ENCODE measurements around the gene MADCAM1. TPM values are rescaled to one million over a fixed set of nuclear protein-coding genes. Genes with fewer than 3 reads are reported as not detected.

The MADCAM1 gene
- total RNA-seq, 5 donors from 2014 or later (not counting 1 experiment from before 2014, with no cell fraction given) = 0.40 to 1.6 (median 1.4) TPM

GRCh38 chr19:498511-498891 is 2.2 kb downstream of the MADCAM1 start:
- ChIA-PET POLR2A (no interaction called here), CTCF (interaction anchor here in 1 of 2 donors (1.5 kb wide), 1 partner anchor 8 kb away, joined by 6 read pairs; no protein-coding TSS in a partner anchor)
- Mint-ChIP-seq H3K4me1 (peaks cover 4 to 16% (median 13%) of the 10 kb centered on the region in 3 donors), H3K4me3 (peak overlapping the region in 1 of 3 donors; percentile 62), H3K9me3 (no peaks in the 10 kb centered on the region), H3K27ac (no peak overlapping the region), H3K27me3 (peaks cover 11 to 16% of the 10 kb centered on the region in 2 donors), H3K36me3 (peaks cover 3% of the 10 kb centered on the region)
- no peaks in the 10 kb centered on the region for H3K9me3 ChIP-seq
- H3K36me3 ChIP-seq (ENCODE audit: control insufficient read depth in 2 of 2, extremely low read depth in 1 of 2, insufficient read depth in 1 of 2, low read length in 1 of 2) = no peaks in the 10 kb centered on the region
- 26% methylated on average over 11 of the region's 26 CpGs for whole genome bisulfite sequencing (ENCODE audit: insufficient coverage)
- ATAC-seq (replicated peaks in 1 of 4) = no peak
- peaks cover 4 to 45% of the 10 kb centered on the region in 2 experiments for H3K27me3 ChIP-seq (replicated peaks in 1 of 2; ENCODE audit: control insufficient read depth in 2 of 2, extremely low read depth in 1 of 2, insufficient read depth in 2 of 2, low read length in 1 of 2)
- no peak overlapping the region for H3K4me3 ChIP-seq (ENCODE audit: control insufficient read depth in 1 of 2, extremely low read depth in 1 of 2, low read length in 1 of 2)
- DNase-seq = no peak
- H3K4me1 ChIP-seq (ENCODE audit: control insufficient read depth in 1 of 2, extremely low read depth in 1 of 2, insufficient read depth in 2 of 2, low read length in 2 of 2) = peaks cover 0 to 25% of the 10 kb centered on the region in 2 experiments
- no peak overlapping the region for H3K27ac ChIP-seq (ENCODE audit: low read length)

GRCh38 chr19:498977-499623 is 2.8 kb downstream of the MADCAM1 start:
- H3K27me3 Mint-ChIP-seq = peaks cover 11 to 16% of the 10 kb centered on the region in 2 donors
- ATAC-seq (replicated peaks in 1 of 4) = no peak
- Histone ChIP-seq H3K4me1 (ENCODE audit: control insufficient read depth in 1 of 2, extremely low read depth in 1 of 2, insufficient read depth in 2 of 2, low read length in 2 of 2) (peaks cover 0 to 23% of the 10 kb centered on the region in 2 experiments), H3K27me3 (replicated peaks in 1 of 2; ENCODE audit: control insufficient read depth in 2 of 2, extremely low read depth in 1 of 2, insufficient read depth in 2 of 2, low read length in 1 of 2) (peaks cover 4 to 45% of the 10 kb centered on the region in 2 experiments), H3K9me3 (no peaks in the 10 kb centered on the region), H3K36me3 (ENCODE audit: control insufficient read depth in 2 of 2, extremely low read depth in 1 of 2, insufficient read depth in 1 of 2, low read length in 1 of 2) (no peaks in the 10 kb centered on the region), H3K4me3 (ENCODE audit: control insufficient read depth in 1 of 2, extremely low read depth in 1 of 2, low read length in 1 of 2) (no peak overlapping the region), H3K27ac (ENCODE audit: low read length) (no peak overlapping the region)
- no peak for DNase-seq
- peaks cover 3% of the 10 kb centered on the region for H3K36me3 Mint-ChIP-seq
- ChIA-PET POLR2A (no interaction called here), CTCF (no interaction called here)
- no peak overlapping the region for H3K27ac Mint-ChIP-seq
- WGBS (ENCODE audit: insufficient coverage) = 81% methylated on average over 26 of the region's 31 CpGs
- H3K9me3 Mint-ChIP-seq = no peaks in the 10 kb centered on the region
- peak overlapping the region in 1 of 3 donors; percentile 67 for H3K4me3 Mint-ChIP-seq
- H3K4me1 Mint-ChIP-seq = peaks cover 3 to 10% (median 10%) of the 10 kb centered on the region in 3 donors

- peaks cover 7 to 13% of the 10 kb centered on the region in 2 donors for H3K27me3 Mint-ChIP-seq
- ATAC-seq (replicated peaks in 1 of 4) = no peak
- Histone ChIP-seq H3K36me3 (ENCODE audit: control insufficient read depth in 2 of 2, extremely low read depth in 1 of 2, insufficient read depth in 1 of 2, low read length in 1 of 2) (no peaks in the 10 kb centered on the region), H3K27me3 (replicated peaks in 1 of 2; ENCODE audit: control insufficient read depth in 2 of 2, extremely low read depth in 1 of 2, insufficient read depth in 2 of 2, low read length in 1 of 2) (peaks cover 4 to 26% of the 10 kb centered on the region in 2 experiments), H3K27ac (ENCODE audit: low read length) (no peak overlapping the region), H3K9me3 (no peaks in the 10 kb centered on the region), H3K4me3 (ENCODE audit: control insufficient read depth in 1 of 2, extremely low read depth in 1 of 2, low read length in 1 of 2) (no peak overlapping the region), H3K4me1 (ENCODE audit: control insufficient read depth in 1 of 2, extremely low read depth in 1 of 2, insufficient read depth in 2 of 2, low read length in 2 of 2) (peaks cover 0 to 22% of the 10 kb centered on the region in 2 experiments)
- POLR2A ChIA-PET = no interaction called here
- H3K9me3 Mint-ChIP-seq = no peaks in the 10 kb centered on the region
- no peak for DNase-seq
- CTCF ChIA-PET = no interaction called here
- H3K4me1 Mint-ChIP-seq = peaks cover 7 to 17% (median 17%) of the 10 kb centered on the region in 3 donors
- no peak overlapping the region for H3K4me3 Mint-ChIP-seq
- peaks cover 3% of the 10 kb centered on the region for H3K36me3 Mint-ChIP-seq
- H3K27ac Mint-ChIP-seq = no peak overlapping the region
- 77% methylated on average over 11 of the region's 17 CpGs for WGBS (ENCODE audit: insufficient coverage)
These were observed 5.4 kb downstream of the MADCAM1 start for GRCh38 chr19:501646-502045.

- no peaks in the 10 kb centered on the region for H3K9me3 ChIP-seq
- no peak overlapping the region for H3K4me3 Mint-ChIP-seq
- no peak overlapping the region for H3K27ac ChIP-seq (ENCODE audit: low read length)
- H3K27me3 Mint-ChIP-seq = peaks cover under 1 to 1% of the 10 kb centered on the region in 2 donors
- 94% methylated on average over 9 of the region's 14 CpGs for WGBS (ENCODE audit: insufficient coverage)
- H3K9me3 Mint-ChIP-seq = no peaks in the 10 kb centered on the region
- DNase-seq (no peak), ATAC-seq (replicated peaks in 1 of 4) (no peak)
- ChIA-PET POLR2A (no interaction called here), CTCF (interaction anchor here in 1 of 2 donors (1.1 kb wide), 1 partner anchor 9 kb away, joined by 3 read pairs; no protein-coding TSS in a partner anchor)
- H3K27ac Mint-ChIP-seq = no peak overlapping the region
- H3K36me3 ChIP-seq (ENCODE audit: control insufficient read depth in 2 of 2, extremely low read depth in 1 of 2, insufficient read depth in 1 of 2, low read length in 1 of 2) = peaks cover 0 to 1% of the 10 kb centered on the region in 2 donors
- H3K4me1 Mint-ChIP-seq = peaks cover 23 to 34% (median 27%) of the 10 kb centered on the region in 3 donors
- H3K4me3 ChIP-seq (ENCODE audit: control insufficient read depth in 1 of 2, extremely low read depth in 1 of 2, low read length in 1 of 2) = no peak overlapping the region
- H3K27me3 ChIP-seq (replicated peaks in 1 of 2; ENCODE audit: control insufficient read depth in 2 of 2, extremely low read depth in 1 of 2, insufficient read depth in 2 of 2, low read length in 1 of 2) = peaks cover 2 to 4% of the 10 kb centered on the region in 2 experiments
- peaks cover 10 to 33% of the 10 kb centered on the region in 2 experiments for H3K4me1 ChIP-seq (ENCODE audit: control insufficient read depth in 1 of 2, extremely low read depth in 1 of 2, insufficient read depth in 2 of 2, low read length in 2 of 2)
- no peaks in the 10 kb centered on the region for H3K36me3 Mint-ChIP-seq
These were observed 8.3 kb downstream of the MADCAM1 start for GRCh38 chr19:504616-505015.

GRCh38 chr19:506404-507285 is 10.4 kb downstream of the MADCAM1 start:
- CTCF ChIA-PET = interaction anchor here (0.6 to 1.4 kb wide), 11 partner anchors 9 to 240 kb away, joined by 3 to 10 read pairs (median 3); partner anchors contain the start of genes CDC34 (in 2 of the 2) and MADCAM1 (in 1 of the 2)
- H3K4me3 ChIP-seq (ENCODE audit: control insufficient read depth in 1 of 2, extremely low read depth in 1 of 2, low read length in 1 of 2) = peak overlapping the region; percentile 79 to 86
- Mint-ChIP-seq H3K36me3 (no peaks in the 10 kb centered on the region), H3K27ac (peak overlapping the region; percentile 99 to 100), H3K27me3 (no peaks in the 10 kb centered on the region), H3K9me3 (no peaks in the 10 kb centered on the region), H3K4me3 (peak overlapping the region; percentile 92 to 97 (median 96)), H3K4me1 (peaks cover 36 to 51% (median 41%) of the 10 kb centered on the region in 3 donors)
- no peaks in the 10 kb centered on the region for H3K27me3 ChIP-seq (replicated peaks in 1 of 2; ENCODE audit: control insufficient read depth in 2 of 2, extremely low read depth in 1 of 2, insufficient read depth in 2 of 2, low read length in 1 of 2)
- 1% methylated on average over 44 of the region's 48 CpGs for WGBS (ENCODE audit: insufficient coverage)
- ATAC-seq (replicated peaks in 1 of 4) (peak; percentile 62 to 65 (median 63)), DNase-seq (peak; percentile 82 to 98 (median 91))
- H3K36me3 ChIP-seq (ENCODE audit: control insufficient read depth in 2 of 2, extremely low read depth in 1 of 2, insufficient read depth in 1 of 2, low read length in 1 of 2) = peaks cover 0 to 4% of the 10 kb centered on the region in 2 donors
- no peaks in the 10 kb centered on the region for H3K9me3 ChIP-seq
- peaks cover 13 to 52% of the 10 kb centered on the region in 2 experiments for H3K4me1 ChIP-seq (ENCODE audit: control insufficient read depth in 1 of 2, extremely low read depth in 1 of 2, insufficient read depth in 2 of 2, low read length in 2 of 2)
- H3K27ac ChIP-seq (ENCODE audit: low read length) = peak overlapping the region; percentile 93
- POLR2A ChIA-PET = interaction anchor here in 1 of 2 donors (0.5 kb wide), 1 partner anchor 25 kb away, joined by 6 read pairs; no protein-coding TSS in a partner anchor

Measured in T-cell (primary cell).